Endodermal cell (in vitro differentiated cells): ENCODE results near the gene TPK1. TPM values are rescaled to one million over a fixed set of nuclear protein-coding genes. Genes with fewer than 3 reads are reported as not detected.

Experiments used
- DNase-seq: peaks from one replicate; pipeline ENCODE4 v3.0.0-alpha.2; 2017
- H3K27ac ChIP-seq: 2 replicates; pipeline ENCODE4 v1.5.1; 2013; ENCODE audit warnings: mild to moderate bottlenecking, low read depth, low read length, moderate library complexity
- H3K27me3 ChIP-seq: 2 replicates; pipeline ENCODE4 v1.6.1; 2013; ENCODE audit warnings: mild to moderate bottlenecking, low read length, moderate library complexity; ENCODE audit not compliant: insufficient read depth, control insufficient read depth, poor library complexity, severe bottlenecking
- H3K36me3 ChIP-seq: 2 replicates; pipeline ENCODE4 v1.7.0; 2013; ENCODE audit warnings: mild to moderate bottlenecking, low read length, moderate library complexity; ENCODE audit not compliant: control insufficient read depth, insufficient read depth
- H3K4me1 ChIP-seq: one replicate; pipeline ENCODE4 v1.7.0; 2013; ENCODE audit warnings: low read length; ENCODE audit not compliant: control insufficient read depth, insufficient read depth
- H3K4me3 ChIP-seq: 2 replicates; pipeline ENCODE4 v1.5.1; 2013; ENCODE audit warnings: mild to moderate bottlenecking, low read length, moderate library complexity
- H3K9ac ChIP-seq: 2 replicates; pipeline ENCODE4 v1.6.1; 2013; ENCODE audit warnings: mild to moderate bottlenecking, low read length, moderate library complexity; ENCODE audit not compliant: poor library complexity, severe bottlenecking; ENCODE audit errors: extremely low read depth
- H3K9me3 ChIP-seq: 2 replicates; pipeline ENCODE4 v1.6.1; 2013; ENCODE audit warnings: mild to moderate bottlenecking, low read length, moderate library complexity; ENCODE audit not compliant: control insufficient read depth
- H3K27ac Mint-ChIP-seq: 2 replicates; pipeline ENCODE4 v1.8.0; 2020; ENCODE audit warnings: mixed read lengths
- H3K27me3 Mint-ChIP-seq: 2 replicates; pipeline ENCODE4 v1.8.0; 2021; ENCODE audit warnings: mild to moderate bottlenecking, mixed read lengths; ENCODE audit not compliant: insufficient read depth
- H3K36me3 Mint-ChIP-seq: 2 replicates; pipeline ENCODE4 v1.8.0; 2020; ENCODE audit warnings: low read depth, mixed read lengths
- H3K4me1 Mint-ChIP-seq: 2 replicates; pipeline ENCODE4 v1.8.0; 2020; ENCODE audit warnings: mixed read lengths
- H3K4me3 Mint-ChIP-seq: 2 replicates; pipeline ENCODE4 v1.8.0; 2020; ENCODE audit warnings: mild to moderate bottlenecking, moderate library complexity, mixed read lengths
- H3K9me3 Mint-ChIP-seq: 2 replicates; pipeline ENCODE4 v1.8.0; 2020; ENCODE audit warnings: mild to moderate bottlenecking, mixed read lengths
- whole genome bisulfite sequencing, 2 experiments: methylation state at CpG; one replicate each; pipeline versions ENCODE4 v1.1.5 to v1.1.7; 2013; ENCODE audit warnings: missing lambda C conversion rate in 2 of 2, mixed read lengths in 1 of 2; ENCODE audit not compliant: insufficient coverage in 1 of 2, insufficient read length in 1 of 2; 5-methylcytosine and 5-hydroxymethylcytosine counted together
- total RNA-seq, 2 donors: library from RNA; stranded (reverse); fragmentation: NEBNext Ultra II Directional in 1 of 2; extraction: Animal tissue kit (Norgen Biotek cat#: 25700) in 1 of 2; gene quantifications; 2 replicates in 1 of 2; 3 replicates in 1 of 2; pipeline ENCODE4 v1.2.1, GENCODE V29; 2021
- TF ChIP-seq, protein P1 (sequence below): fragments of 200-600 bp; sonication (generic); conservative IDR thresholded peaks from 2 replicates; pipeline ENCODE4 v1.5.0; 2021; ENCODE audit warnings: antibody characterized with exemption, mild to moderate bottlenecking

The TPK1 gene
- total RNA-seq, 2 donors from 2014 or later: 9.7 TPM

DNA sequence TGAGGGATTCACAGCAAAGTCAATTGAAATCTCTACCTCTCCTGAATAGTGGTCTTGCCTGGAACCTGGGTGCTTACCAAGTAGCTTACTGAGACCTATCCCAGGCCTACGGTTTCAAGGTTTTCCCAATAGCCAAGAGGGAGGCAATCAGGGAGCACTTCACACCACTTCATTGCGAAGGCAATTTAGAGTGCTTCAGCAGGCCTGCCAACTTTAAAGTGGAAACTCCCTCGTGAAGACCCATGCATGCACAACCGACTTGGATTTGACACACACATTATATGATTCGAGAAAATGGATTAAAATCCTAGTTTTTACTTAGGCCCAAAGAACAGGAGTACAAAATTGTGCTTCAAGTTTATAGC is 380.8 kb downstream of the TPK1 start:
- Histone ChIP-seq H3K27ac (no peak overlapping the region), H3K9me3 (peaks cover 41% of the 10 kb centered on the region), H3K4me1 (no peaks in the 10 kb centered on the region), H3K36me3 (no peaks in the 10 kb centered on the region), H3K4me3 (no peak overlapping the region), H3K27me3 (no peaks in the 10 kb centered on the region), H3K9ac (no peak overlapping the region)
- Mint-ChIP-seq H3K27ac (no peak overlapping the region), H3K36me3 (peaks cover 9% of the 10 kb centered on the region), H3K9me3 (peaks cover 33% of the 10 kb centered on the region), H3K27me3 (no peaks in the 10 kb centered on the region), H3K4me3 (no peak overlapping the region), H3K4me1 (no peaks in the 10 kb centered on the region)
- TF ChIP-seq, protein P1, sequence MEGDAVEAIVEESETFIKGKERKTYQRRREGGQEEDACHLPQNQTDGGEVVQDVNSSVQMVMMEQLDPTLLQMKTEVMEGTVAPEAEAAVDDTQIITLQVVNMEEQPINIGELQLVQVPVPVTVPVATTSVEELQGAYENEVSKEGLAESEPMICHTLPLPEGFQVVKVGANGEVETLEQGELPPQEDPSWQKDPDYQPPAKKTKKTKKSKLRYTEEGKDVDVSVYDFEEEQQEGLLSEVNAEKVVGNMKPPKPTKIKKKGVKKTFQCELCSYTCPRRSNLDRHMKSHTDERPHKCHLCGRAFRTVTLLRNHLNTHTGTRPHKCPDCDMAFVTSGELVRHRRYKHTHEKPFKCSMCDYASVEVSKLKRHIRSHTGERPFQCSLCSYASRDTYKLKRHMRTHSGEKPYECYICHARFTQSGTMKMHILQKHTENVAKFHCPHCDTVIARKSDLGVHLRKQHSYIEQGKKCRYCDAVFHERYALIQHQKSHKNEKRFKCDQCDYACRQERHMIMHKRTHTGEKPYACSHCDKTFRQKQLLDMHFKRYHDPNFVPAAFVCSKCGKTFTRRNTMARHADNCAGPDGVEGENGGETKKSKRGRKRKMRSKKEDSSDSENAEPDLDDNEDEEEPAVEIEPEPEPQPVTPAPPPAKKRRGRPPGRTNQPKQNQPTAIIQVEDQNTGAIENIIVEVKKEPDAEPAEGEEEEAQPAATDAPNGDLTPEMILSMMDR: no peak
- DNase-seq: no peak
- 74 to 83% methylated on average over 3 to 5 of the region's 5 CpGs for WGBS, 2 experiments

DNA sequence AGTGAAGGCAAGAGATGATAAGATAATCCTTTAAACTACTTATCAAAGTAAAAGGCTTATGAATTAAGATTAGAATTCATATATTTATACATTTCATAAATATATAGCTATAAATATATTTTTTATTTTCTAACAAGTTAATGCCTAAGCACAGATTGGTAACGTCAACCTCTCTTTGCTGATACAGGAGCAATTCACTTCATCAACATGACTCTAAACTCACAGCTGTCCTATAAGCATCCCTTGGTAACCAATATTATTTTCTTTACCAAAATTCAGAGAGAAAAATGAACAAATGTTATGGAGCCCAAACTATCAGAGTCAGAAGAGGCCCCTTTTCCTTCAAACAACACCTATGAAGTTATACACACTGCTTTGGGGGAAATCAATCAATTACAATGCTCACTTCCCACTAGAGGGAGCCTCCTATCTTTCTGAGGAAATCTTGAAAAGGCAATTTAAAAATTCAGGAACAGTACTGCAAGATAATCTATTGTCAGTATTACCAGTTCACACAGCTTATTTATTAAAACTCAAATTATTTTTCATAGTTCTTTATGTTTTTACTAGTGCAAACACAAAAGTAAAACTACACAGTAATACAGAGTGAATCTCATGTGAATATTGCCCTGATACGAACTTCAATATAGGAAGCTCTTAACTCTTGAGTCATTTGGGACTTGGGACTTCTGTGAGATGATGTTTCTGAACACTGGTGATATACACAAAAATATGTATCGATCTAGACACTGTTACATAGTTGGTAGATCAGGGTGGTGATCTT is 381.4 kb downstream of the TPK1 start:
- Mint-ChIP-seq H3K27ac (no peak overlapping the region), H3K4me1 (no peaks in the 10 kb centered on the region), H3K9me3 (peaks cover 33% of the 10 kb centered on the region), H3K36me3 (peaks cover 9% of the 10 kb centered on the region), H3K27me3 (no peaks in the 10 kb centered on the region), H3K4me3 (no peak overlapping the region)
- no peak overlapping the region for H3K4me3 ChIP-seq
- peaks cover 41% of the 10 kb centered on the region for H3K9me3 ChIP-seq
- no peak for DNase-seq
- no peaks in the 10 kb centered on the region for H3K4me1 ChIP-seq
- no peak overlapping the region for H3K27ac ChIP-seq
- H3K36me3 ChIP-seq: no peaks in the 10 kb centered on the region
- TF ChIP-seq, protein P1: peak; percentile 69
- H3K27me3 ChIP-seq: no peaks in the 10 kb centered on the region
- 90 to 96% methylated on average over 2 to 3 of the region's 3 CpGs for WGBS, 2 experiments
- H3K9ac ChIP-seq: no peak overlapping the region

DNA sequence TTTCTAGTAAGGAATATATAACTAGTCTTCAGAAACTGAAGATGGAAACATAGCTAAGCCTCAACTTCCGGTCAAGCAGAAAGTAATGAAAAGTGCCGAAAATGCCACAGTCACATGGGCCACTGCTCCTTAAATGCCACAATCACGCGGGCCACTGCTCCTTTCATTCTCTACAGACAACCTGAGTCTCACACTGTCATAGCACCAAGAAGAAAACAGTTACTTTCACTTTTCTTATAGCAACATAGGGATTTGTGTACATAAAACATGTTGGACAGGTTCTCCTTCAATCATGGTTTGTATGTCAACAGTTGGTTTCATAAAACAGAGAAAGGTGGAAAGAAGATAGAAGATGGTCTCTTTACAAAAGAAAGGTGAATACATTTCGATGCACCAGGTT is 383.8 kb downstream of the TPK1 start:
- Histone ChIP-seq H3K9ac (no peak overlapping the region), H3K27ac (no peak overlapping the region), H3K9me3 (peaks cover 41% of the 10 kb centered on the region), H3K4me3 (no peak overlapping the region), H3K27me3 (no peaks in the 10 kb centered on the region), H3K36me3 (no peaks in the 10 kb centered on the region), H3K4me1 (no peaks in the 10 kb centered on the region)
- H3K27me3 Mint-ChIP-seq: no peaks in the 10 kb centered on the region
- H3K4me3 Mint-ChIP-seq: no peak overlapping the region
- TF ChIP-seq, protein P1: no peak
- H3K27ac Mint-ChIP-seq: no peak overlapping the region
- no peaks in the 10 kb centered on the region for H3K4me1 Mint-ChIP-seq
- H3K9me3 Mint-ChIP-seq: peaks cover 33% of the 10 kb centered on the region
- no peak for DNase-seq
- 95 to 100% methylated on average over 1 to 5 of the region's 5 CpGs for WGBS, 2 experiments
- H3K36me3 Mint-ChIP-seq: peaks cover 9% of the 10 kb centered on the region
